CD4-positive, alpha-beta T cell (primary cell): ENCODE data around the gene SEC22C. TPM values are rescaled to one million over a fixed set of nuclear protein-coding genes. Genes with fewer than 3 reads are reported as not detected.

Source experiments
- ATAC-seq: fragments of 200-7000 bp; cut with Tn5 transposase; one replicate; pipeline ENCODE4 v1.10.0; 2022; ENCODE audit warnings: mild to moderate bottlenecking; ENCODE audit not compliant: poor library complexity
- CTCF ChIA-PET: fragments of 350-600 bp; sonication (Branson Sonifier 250); formaldehyde crosslinking; loops from one replicate; lab custom pipeline; 2021; ENCODE audit warnings: antibody characterized with exemption, inconsistent platforms; lab: Charles Lee
- POLR2A ChIA-PET: fragments of 350-600 bp; sonication (Branson Sonifier 250); formaldehyde crosslinking; loops from one replicate; lab custom pipeline; 2021; ENCODE audit warnings: antibody characterized with exemption, inconsistent platforms; lab: Charles Lee
- DNase-seq, 14 experiments: peaks; one replicate each; pipeline ENCODE4 v3.0.0-alpha.2; 2013 to 2020; ENCODE audit warnings: mixed read lengths in 2 of 14
- H3K27ac ChIP-seq, 2 donors: one replicate each; pipeline versions ENCODE4 v1.5.1 to v1.7.0; 2013; ENCODE audit warnings: low read length in 2 of 2, low read depth in 1 of 2, mild to moderate bottlenecking in 1 of 2
- H3K27me3 ChIP-seq, 2 experiments: 1 replicate in 1 of 2; 2 replicates in 1 of 2; pipeline versions ENCODE4 v1.6.1 to v1.7.0; 2013; ENCODE audit warnings: low read length in 2 of 2, control low read depth in 1 of 2, mild to moderate bottlenecking in 1 of 2, moderate library complexity in 1 of 2; ENCODE audit not compliant: insufficient read depth in 2 of 2, control insufficient read depth in 1 of 2
- H3K36me3 ChIP-seq: one replicate; pipeline ENCODE4 v1.6.1; 2013; ENCODE audit warnings: low read length, control low read depth; ENCODE audit not compliant: insufficient read depth
- H3K4me1 ChIP-seq: one replicate; pipeline ENCODE4 v1.6.1; 2013; ENCODE audit warnings: low read length, control low read depth; ENCODE audit not compliant: insufficient read depth
- H3K4me3 ChIP-seq: one replicate; pipeline ENCODE4 v1.5.1; 2013; ENCODE audit warnings: mild to moderate bottlenecking, low read length, moderate library complexity
- H3K9me3 ChIP-seq, 2 experiments: 1 replicate in 1 of 2; 2 replicates in 1 of 2; pipeline versions ENCODE4 v1.6.1 to v1.7.0; 2013; ENCODE audit warnings: low read length in 2 of 2, mild to moderate bottlenecking in 2 of 2, control low read depth in 1 of 2, moderate library complexity in 1 of 2; ENCODE audit not compliant: control insufficient read depth in 1 of 2, insufficient read depth in 1 of 2
- H3K27ac Mint-ChIP-seq: one replicate; pipeline ENCODE4 v1.8.0; 2020; ENCODE audit warnings: mixed read lengths
- H3K27me3 Mint-ChIP-seq: one replicate; pipeline ENCODE4 v1.8.0; 2021; ENCODE audit warnings: mixed read lengths
- H3K36me3 Mint-ChIP-seq: one replicate; pipeline ENCODE4 v1.8.0; 2021; ENCODE audit warnings: low read depth, mixed read lengths
- H3K4me1 Mint-ChIP-seq: one replicate; pipeline ENCODE4 v1.8.0; 2021; ENCODE audit warnings: low read depth, mixed read lengths
- H3K4me3 Mint-ChIP-seq: one replicate; pipeline ENCODE4 v1.8.0; 2020; ENCODE audit warnings: mild to moderate bottlenecking, mixed read lengths
- H3K9me3 Mint-ChIP-seq: one replicate; pipeline ENCODE4 v1.8.0; 2020; ENCODE audit warnings: mixed read lengths
- CTCF ChIP-seq: fragments of 200-600 bp; IDR thresholded peaks from one replicate; pipeline ENCODE4 v1.8.0; 2022; ENCODE audit warnings: antibody characterized with exemption, mild to moderate bottlenecking
- intact Hi-C, 2 experiments: fragments of 100-400 bp; cut with DNase I in 1 of 2; cut with micrococcal nuclease in 1 of 2; formaldehyde crosslinking; loops; one replicate each; pipeline versions ENCODE4 v1.15.1 to v1.9.0; 2023 to 2025; cut with DNase I, micrococcal nuclease
- total RNA-seq, 174 experiments: library from RNA in 2 of 174; stranded (reverse) in 2 of 174; gene quantifications; one replicate each; pipeline ENCODE4 v1.2.3 and lab custom pipeline; 2021 to 2026

Gene SEC22C
- total RNA-seq, 2 experiments from 2014 or later, result 73.6 to 75.4 TPM

- no peaks in the 10 kb centered on the region for H3K9me3 Mint-ChIP-seq
- ATAC-seq (no peak), DNase-seq (no peak)
- no peak overlapping the region for H3K4me3 Mint-ChIP-seq
- no peak overlapping the region for H3K27ac ChIP-seq
- no peaks in the 10 kb centered on the region for H3K27me3 ChIP-seq
- no peaks in the 10 kb centered on the region for H3K27me3 Mint-ChIP-seq
- no peak overlapping the region for H3K27ac Mint-ChIP-seq
- H3K4me1 Mint-ChIP-seq, result peaks cover 50% of the 10 kb centered on the region
- H3K36me3 ChIP-seq, result peaks cover 27% of the 10 kb centered on the region
- no peak for TF ChIP-seq CTCF
- no peaks in the 10 kb centered on the region for H3K9me3 ChIP-seq
- no peak overlapping the region for H3K4me3 ChIP-seq
- peaks cover 44% of the 10 kb centered on the region for H3K4me1 ChIP-seq
- intact Hi-C loops, result no loop called here
- ChIA-PET POLR2A (no interaction called here), CTCF (no interaction called here)
- peaks cover 75% of the 10 kb centered on the region for H3K36me3 Mint-ChIP-seq
These were observed 66.9 kb downstream of the SEC22C start for GRCh38 chr3:42514876-42515275.

- H3K27ac Mint-ChIP-seq, result peak overlapping the region; percentile 35
- intact Hi-C loops, result no loop called here
- TF ChIP-seq CTCF, result no peak
- no peaks in the 10 kb centered on the region for H3K27me3 ChIP-seq
- no peak for ATAC-seq
- no peak overlapping the region for H3K4me3 ChIP-seq
- peaks cover 27% of the 10 kb centered on the region for H3K36me3 ChIP-seq
- peaks cover 47% of the 10 kb centered on the region for H3K4me1 Mint-ChIP-seq
- no peaks in the 10 kb centered on the region for H3K9me3 Mint-ChIP-seq
- ChIA-PET POLR2A (interaction anchor here (0.8 to 4.0 kb wide), 2 partner anchors 11 to 52 kb away, joined by 3 to 14 read pairs; partner anchors contain the start of gene VIPR1), CTCF (no interaction called here)
- H3K27ac ChIP-seq, result no peak overlapping the region
- no peak overlapping the region for H3K4me3 Mint-ChIP-seq
- H3K9me3 ChIP-seq, result no peaks in the 10 kb centered on the region
- H3K4me1 ChIP-seq, result peaks cover 44% of the 10 kb centered on the region
- H3K27me3 Mint-ChIP-seq, result no peaks in the 10 kb centered on the region
- DNase-seq, result no peak
- peaks cover 64% of the 10 kb centered on the region for H3K36me3 Mint-ChIP-seq
These were observed 68.2 kb downstream of the SEC22C start for GRCh38 chr3:42513521-42513920.

GRCh38 chr3:42513121-42513520, 68.6 kb downstream of the SEC22C start:
- TF ChIP-seq CTCF, result no peak
- no peaks in the 10 kb centered on the region for H3K27me3 ChIP-seq
- peaks cover 47% of the 10 kb centered on the region for H3K4me1 ChIP-seq
- H3K36me3 ChIP-seq, result peaks cover 27% of the 10 kb centered on the region
- no peak overlapping the region for H3K27ac ChIP-seq
- H3K4me3 ChIP-seq, result no peak overlapping the region
- DNase-seq, result no peak
- ChIA-PET POLR2A (interaction anchor here (4.0 kb wide), 1 partner anchor 11 kb away, joined by 14 read pairs; the partner anchor contains the start of gene VIPR1), CTCF (interaction anchor here (0.6 kb wide), 1 partner anchor 562 kb away, joined by 3 read pairs; no protein-coding TSS in a partner anchor)
- Mint-ChIP-seq H3K27ac (peak overlapping the region; percentile 35), H3K9me3 (no peaks in the 10 kb centered on the region), H3K4me1 (peaks cover 47% of the 10 kb centered on the region), H3K36me3 (peaks cover 60% of the 10 kb centered on the region), H3K4me3 (no peak overlapping the region), H3K27me3 (no peaks in the 10 kb centered on the region)
- intact Hi-C loops, result no loop called here
- no peak for ATAC-seq
- no peaks in the 10 kb centered on the region for H3K9me3 ChIP-seq
